ENCODE results near the gene SRD5A3. TPM values are rescaled to one million over a fixed set of nuclear protein-coding genes. Genes with fewer than 3 reads are reported as not detected.

Gene SRD5A3
- total RNA-seq, 1 donor from 2014 or later, result 22.9 TPM

DNA sequence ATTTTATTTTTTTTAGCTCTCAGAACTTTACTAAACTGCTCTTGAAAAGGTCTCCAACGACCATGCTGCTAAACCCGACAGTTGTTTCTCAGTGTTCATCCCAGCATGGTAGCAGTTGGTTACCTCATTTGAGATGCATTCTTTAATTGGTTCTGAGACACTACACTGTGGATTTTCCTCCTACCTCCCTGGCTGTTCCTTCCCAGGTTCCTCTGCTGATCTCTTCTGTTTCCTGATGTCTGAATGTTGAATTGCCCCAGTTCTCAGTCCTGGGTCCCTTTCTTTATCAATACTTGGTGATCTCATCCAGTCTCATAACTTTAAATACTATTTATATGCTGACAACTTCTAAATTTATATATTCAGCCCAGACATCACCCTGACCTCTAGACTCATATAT is 30.7 kb downstream of the SRD5A3 start:
- DNase-seq (ENCODE audit: low spot score), result no peak

DNA sequence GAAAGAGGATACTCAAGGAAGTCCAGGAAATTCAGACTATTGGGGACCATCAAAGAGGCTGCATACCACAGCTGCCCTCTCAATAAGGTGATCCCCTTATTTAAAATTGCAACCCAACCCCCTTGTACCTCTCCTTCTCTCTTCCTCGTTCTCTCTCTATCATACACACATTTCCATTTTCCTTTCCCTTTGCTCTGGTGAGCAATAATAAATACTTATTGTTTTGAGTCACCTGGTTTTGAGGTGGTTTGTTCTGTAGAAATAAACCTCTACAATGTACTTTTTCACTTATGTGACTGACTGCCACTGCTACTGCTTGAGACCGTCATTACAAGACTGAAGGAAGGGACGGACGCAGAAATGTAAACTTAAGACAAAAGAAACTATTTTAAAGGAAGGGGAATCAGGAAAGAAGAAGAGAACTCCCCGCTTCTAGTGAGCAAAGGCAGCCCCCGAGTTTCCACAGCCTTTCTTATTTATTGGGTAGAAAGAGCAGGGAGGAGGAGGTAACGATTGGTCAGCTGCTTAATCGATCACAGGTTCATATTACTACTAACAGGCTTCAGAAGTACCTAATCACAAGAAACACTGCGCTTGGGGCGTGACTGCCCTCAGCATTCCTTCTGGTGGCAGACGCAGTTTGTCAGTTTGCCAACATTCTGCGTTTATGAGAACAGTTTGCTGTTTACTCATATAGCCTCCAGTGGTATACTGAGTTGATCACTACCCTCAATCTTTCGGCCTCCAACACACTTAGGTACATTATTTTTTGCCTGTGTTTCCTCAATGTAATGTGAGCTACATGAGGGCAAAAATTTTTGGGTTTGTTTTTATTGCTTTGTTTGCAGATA is 32.8 kb downstream of the SRD5A3 start:
- DNase-seq (ENCODE audit: low spot score), result peak; percentile 83

DNA sequence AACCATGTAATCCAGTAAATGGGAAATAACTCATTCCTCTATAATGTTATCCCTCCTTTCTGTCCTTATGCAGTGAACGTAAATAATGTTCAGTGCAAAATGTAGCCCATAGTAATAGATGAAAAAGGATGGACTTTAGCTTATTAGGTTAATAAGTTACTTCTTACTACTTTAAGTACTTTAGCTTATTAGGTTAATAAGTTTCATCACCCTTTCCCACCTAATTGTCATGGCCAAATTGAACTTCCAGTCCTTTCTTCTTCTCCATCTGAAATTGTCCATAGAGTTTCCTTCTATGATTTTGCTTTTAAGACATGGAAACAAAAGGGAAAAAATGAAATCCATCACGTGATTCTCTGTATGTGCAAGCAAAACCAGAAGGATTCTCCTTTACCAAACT is 34.5 kb downstream of the SRD5A3 start:
- no peak for DNase-seq (ENCODE audit: low spot score)

DNA sequence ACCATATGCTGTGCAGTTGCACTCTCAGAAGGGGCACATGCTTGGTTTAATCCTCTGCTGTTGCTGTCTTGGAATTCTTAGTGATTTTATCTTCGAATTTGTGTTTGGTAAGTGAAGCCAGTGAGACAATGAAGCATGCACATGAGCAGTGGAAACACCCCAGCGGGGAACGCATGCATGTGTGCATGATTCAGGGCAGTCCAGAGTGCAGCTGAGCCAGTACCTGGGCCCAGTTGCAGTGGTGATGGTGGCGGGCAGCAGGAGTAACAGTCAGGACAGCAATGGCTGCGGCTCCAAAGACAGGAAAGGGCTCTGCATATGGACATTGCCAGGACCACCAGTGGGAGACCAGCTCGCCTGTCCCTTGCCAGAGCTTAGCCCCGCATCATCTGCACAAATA is 35.5 kb downstream of the SRD5A3 start:
- DNase-seq (ENCODE audit: low spot score), result no peak

GRCh38 chr4:55382488-55383003 is 36.5 kb downstream of the SRD5A3 start:
- DNase-seq (ENCODE audit: low spot score), result no peak

DNA sequence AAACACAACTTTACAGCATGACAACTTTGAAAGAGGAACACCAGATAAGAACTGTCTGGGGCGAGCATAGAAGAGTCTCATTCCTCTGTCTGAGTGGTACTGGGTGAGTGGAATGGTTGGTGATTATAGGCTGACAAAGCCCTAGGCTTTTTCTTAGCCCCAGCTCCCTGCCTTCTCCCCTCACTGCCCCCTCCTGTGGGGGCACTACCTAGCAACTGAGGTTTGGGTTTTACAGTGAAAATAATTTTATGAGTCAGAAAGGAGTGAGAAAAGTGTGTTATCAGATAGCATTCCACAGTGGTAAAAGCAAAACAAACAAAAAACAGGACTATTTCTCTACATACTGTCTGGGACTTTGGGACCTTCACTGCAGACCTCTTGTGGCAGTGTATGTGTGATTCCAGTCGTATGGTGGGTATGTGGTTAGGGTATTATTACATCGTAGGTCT is 39.2 kb downstream of the SRD5A3 start:
- DNase-seq (ENCODE audit: low spot score), result no peak

DNA sequence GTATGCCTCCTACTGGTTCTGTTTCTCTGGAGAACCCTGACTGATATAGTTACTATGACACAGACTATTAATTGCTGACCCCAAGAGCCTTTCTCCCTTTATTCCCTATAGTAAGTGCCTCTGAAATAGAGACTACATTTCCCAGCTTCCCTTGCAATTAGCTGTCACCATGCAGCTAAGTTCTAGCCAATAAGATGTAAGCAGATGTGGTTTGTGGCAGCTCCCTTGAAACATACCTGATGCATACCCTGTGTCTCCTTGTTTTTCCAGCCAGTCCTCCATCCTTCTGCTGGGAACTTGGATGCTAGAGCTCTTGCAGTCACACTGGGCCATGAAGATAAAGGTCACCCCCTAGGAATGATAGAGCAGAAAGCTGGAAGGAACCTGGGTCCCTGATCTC is 40.0 kb downstream of the SRD5A3 start:
- no peak for DNase-seq (ENCODE audit: low spot score)

GRCh38 chr4:55386840-55387239 is 40.8 kb downstream of the SRD5A3 start:
- DNase-seq (ENCODE audit: low spot score), result no peak

DNA sequence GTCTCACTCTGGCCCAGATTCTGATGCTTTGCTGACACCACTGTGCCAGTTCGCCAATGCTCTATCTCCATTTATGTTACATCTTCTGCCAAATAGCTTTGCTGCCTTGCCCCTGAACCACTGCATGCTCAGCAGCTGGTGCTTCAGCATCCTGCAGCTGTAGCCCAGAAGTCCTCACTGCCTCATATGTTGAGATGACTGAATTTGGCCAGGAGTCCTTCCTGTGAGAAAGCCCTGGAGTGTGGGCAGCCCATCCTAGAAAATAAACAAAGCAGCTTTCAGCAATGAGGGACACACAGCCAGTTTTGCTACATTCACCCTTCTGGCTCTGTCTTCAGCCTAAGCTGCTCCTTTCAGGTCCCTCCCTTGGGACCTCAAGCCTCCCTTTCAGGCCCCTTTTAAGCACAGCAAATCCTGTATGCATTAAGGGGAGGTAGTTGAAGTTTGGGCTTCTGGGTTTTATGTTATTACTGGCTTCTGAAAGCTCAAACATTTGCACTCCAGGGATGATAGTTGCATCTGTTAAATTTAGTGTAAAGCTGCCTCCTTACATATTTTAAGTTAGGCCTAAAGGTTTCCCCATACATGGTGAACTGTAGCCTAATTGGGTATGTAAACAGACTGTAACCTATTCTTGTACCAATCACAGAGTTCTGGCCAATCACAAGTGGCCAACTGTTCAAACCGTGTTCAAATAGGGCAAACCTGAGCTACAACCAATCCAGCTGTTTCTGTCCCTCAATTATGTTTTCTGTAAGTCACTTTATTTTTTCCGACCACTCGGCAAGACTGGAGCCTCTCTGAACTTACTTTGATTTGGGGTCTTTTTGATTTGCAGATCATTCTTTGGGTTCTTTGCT is 47.6 kb downstream of the SRD5A3 start:
- DNase-seq (ENCODE audit: low spot score), result no peak

- DNase-seq (ENCODE audit: low spot score), result no peak
These were observed 49.1 kb downstream of the SRD5A3 start for GRCh38 chr4:55395218-55395528.

DNA sequence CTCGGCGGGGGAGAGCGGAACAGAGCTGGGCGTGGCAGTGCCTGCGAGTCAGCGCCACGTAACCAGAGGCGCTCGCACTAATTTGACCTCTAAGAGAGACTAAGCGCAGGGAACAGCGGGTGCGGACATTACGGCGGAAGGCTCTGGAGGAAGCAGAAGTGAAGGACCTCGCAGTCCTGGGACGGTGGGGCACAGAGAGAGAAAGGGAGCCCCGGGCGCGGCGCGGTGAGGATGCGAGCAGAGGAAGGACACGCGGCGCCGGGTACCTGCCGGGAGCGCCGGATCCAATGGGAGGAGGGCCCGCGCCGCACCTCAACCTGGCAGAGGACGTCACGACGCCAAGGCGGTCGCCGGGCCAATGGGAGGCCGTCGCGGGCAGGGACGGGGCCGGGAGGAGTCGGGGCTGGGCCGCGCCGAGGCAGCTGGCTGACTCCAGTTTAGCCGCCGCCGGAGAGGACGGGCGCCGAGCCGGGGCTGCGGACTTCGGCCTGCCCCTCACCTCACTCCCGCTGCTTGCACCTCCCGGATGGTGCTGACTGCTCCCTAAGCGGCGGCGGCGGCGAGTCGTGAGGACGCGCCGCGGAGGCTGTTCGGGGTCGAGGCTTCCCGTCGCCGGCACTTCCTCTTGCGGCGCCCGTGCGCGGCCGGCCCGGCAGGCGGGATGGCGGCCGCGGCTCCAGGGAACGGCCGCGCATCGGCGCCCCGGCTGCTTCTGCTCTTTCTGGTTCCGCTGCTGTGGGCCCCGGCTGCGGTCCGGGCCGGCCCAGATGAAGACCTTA is 49.7 kb downstream of the SRD5A3 start, which contains the start of gene TMEM165:
Gene TMEM165 (plus strand): TSS at position 429 of the 779 bp plus-strand sequence. CDS start 233 bp downstream, at position 662.
- DNase-seq (ENCODE audit: low spot score), result peak; percentile 93

DNA sequence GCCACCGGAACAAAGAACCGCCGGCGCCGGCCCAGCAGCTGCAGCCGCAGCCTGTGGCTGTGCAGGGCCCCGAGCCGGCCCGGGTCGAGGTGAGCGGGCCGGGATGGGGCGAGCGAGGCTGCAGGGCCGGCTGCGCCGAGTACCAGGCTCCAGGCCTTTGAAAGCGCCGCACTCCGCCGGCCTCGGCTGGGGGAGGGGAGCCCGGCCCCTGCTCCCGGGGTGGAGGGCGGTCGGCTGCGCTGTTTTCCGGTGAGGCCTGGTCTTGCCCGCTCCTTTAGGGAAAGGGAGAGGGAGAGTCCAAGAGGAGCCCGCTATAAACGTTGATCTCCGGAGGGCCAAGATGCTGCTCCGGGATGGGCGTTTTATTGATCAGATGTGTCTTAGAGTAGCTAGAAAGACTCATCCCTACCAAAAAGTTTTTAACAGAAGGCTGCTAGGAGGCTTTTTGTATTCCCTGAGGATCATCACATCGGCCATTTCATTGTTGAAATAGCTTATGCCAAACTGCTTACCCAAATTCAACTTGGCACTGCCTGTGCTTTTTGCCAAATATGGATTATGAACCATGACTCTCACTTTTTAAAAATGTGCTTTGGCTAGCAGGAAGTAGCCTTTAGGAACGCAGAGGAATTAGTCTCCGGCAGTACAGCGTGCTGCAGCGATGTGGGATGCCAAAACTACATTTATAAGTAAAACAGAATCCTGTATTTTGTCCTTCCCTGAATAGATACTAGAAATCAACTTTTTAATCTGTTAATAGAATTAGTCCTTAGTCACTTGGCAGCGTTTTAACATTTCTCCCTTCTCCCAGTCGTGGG is 50.5 kb downstream of the SRD5A3 start:
- peak; percentile 34 for DNase-seq (ENCODE audit: low spot score)

DNA sequence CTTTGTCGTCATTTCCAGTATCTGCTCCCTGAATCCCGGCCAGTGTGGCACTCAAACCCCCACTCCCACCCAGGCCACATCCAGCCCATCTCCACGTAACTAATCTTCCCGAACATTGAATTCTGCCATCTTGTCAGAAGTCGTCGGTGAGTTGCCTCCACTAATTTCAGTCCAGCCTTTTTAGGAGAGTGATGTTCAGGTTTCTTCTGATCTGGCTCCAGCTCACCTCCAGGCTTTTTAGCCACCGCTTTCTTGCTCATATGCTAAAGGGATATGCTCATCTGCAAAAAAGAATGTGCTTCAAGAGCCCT is 51.0 kb downstream of the SRD5A3 start:
- no peak for DNase-seq (ENCODE audit: low spot score)

DNA sequence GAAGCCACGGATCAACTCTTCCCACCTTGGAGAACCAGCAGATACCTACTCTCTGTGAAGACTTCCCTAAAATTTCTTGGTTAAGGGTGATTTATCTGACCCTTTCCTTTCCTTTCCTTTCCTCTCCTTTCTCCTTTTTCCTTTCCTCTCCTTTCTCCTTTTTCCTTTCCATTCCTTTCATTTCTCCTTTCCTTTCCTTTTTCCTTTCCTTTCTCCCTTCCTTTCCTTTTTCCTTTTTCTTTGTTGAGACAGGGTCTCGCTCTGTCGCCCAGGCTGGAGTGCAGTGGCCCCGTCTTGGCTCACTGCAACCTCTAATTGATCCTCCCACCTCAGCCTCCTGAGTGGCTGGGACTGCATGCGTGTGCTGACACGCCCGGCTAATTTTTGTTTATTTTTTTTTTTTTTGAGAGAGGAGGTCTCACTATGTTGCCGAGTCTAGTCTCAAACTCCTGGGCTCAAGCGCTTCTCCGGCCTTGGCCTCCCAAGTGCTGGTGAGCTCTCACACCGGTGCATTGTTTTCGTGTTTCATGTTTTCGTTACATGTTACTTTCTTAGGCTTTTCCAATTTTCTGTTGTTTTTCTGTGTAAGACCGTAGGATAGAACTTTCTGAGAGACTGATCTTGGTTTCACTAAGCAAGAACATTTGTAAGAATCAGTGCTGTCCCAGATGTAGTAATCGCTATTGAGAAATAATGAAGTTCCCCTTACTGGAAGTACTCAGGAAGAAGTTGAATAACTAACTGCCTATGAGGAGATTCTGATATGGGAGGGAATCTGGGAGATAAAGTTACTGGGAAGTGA is 51.7 kb downstream of the SRD5A3 start:
- DNase-seq (ENCODE audit: low spot score), result no peak

DNA sequence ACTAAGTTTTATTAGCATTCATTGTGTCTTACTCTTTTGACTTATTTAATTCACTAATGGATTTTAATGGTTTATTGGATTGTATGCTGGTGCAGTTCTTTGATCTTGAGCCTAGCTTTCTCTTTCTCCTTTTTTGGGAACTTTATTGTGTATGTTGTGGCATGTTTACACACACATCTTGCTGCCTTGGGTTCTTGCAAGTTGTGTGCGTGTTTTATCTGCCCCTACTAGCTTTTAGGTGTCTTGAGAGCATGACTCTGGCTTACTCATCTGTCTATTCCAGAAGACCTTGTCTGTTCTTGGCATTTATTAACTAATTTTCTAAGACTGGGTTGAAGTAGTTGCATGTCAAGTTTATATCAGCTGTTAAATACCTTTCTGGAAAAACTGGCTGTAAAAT is 52.4 kb downstream of the SRD5A3 start:
- no peak for DNase-seq (ENCODE audit: low spot score)

- DNase-seq (ENCODE audit: low spot score), result no peak
These were observed 52.9 kb downstream of the SRD5A3 start for GRCh38 chr4:55398966-55399365.

DNA sequence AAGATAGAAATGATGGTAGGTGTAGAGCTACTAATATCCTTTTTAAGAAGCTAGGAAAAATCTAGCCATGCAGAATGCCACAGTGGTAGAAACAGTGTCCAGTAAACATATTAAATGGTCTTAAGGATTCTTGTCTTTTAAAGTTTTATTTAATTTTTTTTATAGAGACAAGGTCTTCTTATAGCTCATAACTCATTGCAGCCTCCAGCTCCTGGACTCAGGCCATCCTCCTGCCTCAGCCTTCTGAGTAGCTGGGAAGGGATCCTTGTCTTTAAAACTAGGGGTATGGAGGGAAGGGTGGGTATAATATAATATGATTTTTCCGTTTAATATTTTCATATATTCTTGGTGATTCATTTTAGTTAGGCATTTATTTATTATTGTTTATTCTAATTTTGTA is 53.5 kb downstream of the SRD5A3 start:
- no peak for DNase-seq (ENCODE audit: low spot score)

DNA sequence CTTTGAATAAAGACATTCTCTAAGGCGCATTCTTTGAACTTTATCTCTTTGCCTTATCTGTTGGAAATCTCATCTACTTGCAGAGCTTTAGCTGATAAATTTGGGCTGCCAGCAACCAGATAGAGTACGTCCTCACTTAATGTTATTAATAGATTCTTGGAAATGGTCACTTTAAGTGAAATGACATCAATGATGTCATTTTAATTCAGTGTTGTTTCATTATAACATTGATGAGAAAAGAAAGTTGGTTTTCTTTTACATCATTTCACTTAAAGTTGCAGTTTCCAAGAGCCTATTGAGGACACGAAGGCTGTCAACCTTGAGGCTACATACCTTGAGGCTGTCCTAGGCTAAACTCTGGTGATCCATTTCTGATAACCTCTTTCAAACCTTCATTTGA is 59.0 kb downstream of the SRD5A3 start:
- no peak for DNase-seq (ENCODE audit: low spot score)

GRCh38 chr4:55406545-55406944 is 60.5 kb downstream of the SRD5A3 start:
- DNase-seq (ENCODE audit: low spot score), result no peak

GRCh38 chr4:55407119-55407518 is 61.1 kb downstream of the SRD5A3 start:
- DNase-seq (ENCODE audit: low spot score), result no peak
